Activated T-cell treated with anti-CD3 and anti-CD28 coated beads for 48 hours (primary cell): ENCODE results near the gene IL2RA.
A peak's percentile ranks its signal among the peaks of the same experiment; 100 is the strongest.
"Not testable (repeated sequence)": the region's sequence is repeated elsewhere in the genome, so short reads cannot be mapped to it uniquely, and the experiment has no call there.

Experiments
- DNase-seq: peaks from one replicate; pipeline ENCODE4 v3.0.0-alpha.2; 2020; ENCODE audit warnings: low read depth

The IL2RA gene

GRCh38 chr10:6062101-6062771 lies at the start of gene IL2RA:
IL2RA (minus strand) TSS chr10:6062367; CDS start chr10:6062151, 216 bp downstream.
- peak; percentile 71 for DNase-seq

GRCh38 chr10:6110136-6110535 lies 48.0 kb upstream of the IL2RA start:
- DNase-seq: no peak

- no peak for DNase-seq
These were observed 47.2 kb upstream of the IL2RA start for GRCh38 chr10:6109444-6109775.

GRCh38 chr10:6108631-6109443 lies 46.7 kb upstream of the IL2RA start:
- no peak for DNase-seq

- DNase-seq: no peak
These were observed 45.9 kb upstream of the IL2RA start for GRCh38 chr10:6108072-6108471.

- DNase-seq: not testable (repeated sequence)
These were observed 45.4 kb upstream of the IL2RA start for GRCh38 chr10:6107616-6108015.

- DNase-seq: no peak
These were observed 41.4 kb upstream of the IL2RA start for GRCh38 chr10:6103591-6103990.

- DNase-seq: no peak
These were observed 40.0 kb upstream of the IL2RA start for GRCh38 chr10:6102128-6102527.

- no peak for DNase-seq
These were observed 39.0 kb upstream of the IL2RA start for GRCh38 chr10:6101181-6101580.

GRCh38 chr10:6100370-6100769 lies 38.2 kb upstream of the IL2RA start:
- no peak for DNase-seq

GRCh38 chr10:6098156-6098555 lies 36.0 kb upstream of the IL2RA start:
- no peak for DNase-seq

GRCh38 chr10:6097063-6097462 lies 34.9 kb upstream of the IL2RA start:
- DNase-seq: no peak

GRCh38 chr10:6095810-6096570 lies 33.8 kb upstream of the IL2RA start:
- no peak for DNase-seq

GRCh38 chr10:6092731-6093130 lies 30.6 kb upstream of the IL2RA start:
- no peak for DNase-seq

GRCh38 chr10:6091630-6092029 lies 29.5 kb upstream of the IL2RA start:
- DNase-seq: no peak

- DNase-seq: no peak
These were observed 27.4 kb upstream of the IL2RA start for GRCh38 chr10:6089334-6090219.

- peak; percentile 99 for DNase-seq
These were observed 26.7 kb upstream of the IL2RA start, which contains the start of gene RBM17 for GRCh38 chr10:6088721-6089333. RBM17 (plus strand) TSS chr10:6089034; CDS start chr10:6097066, 8,032 bp downstream.

GRCh38 chr10:6086375-6087233 lies 24.4 kb upstream of the IL2RA start:
- peak; percentile 84 for DNase-seq

- DNase-seq: peak; percentile 61
These were observed 21.6 kb upstream of the IL2RA start for GRCh38 chr10:6083523-6084475.
